Choroid plexus epithelial cell (primary cell): Measurements from ENCODE around the gene DPM2.

ENCODE experiments used
- DNase-seq: peaks from one replicate; pipeline ENCODE4 v3.0.0-alpha.2; 2010; ENCODE audit warnings: low read depth
- H3K4me3 ChIP-seq: 2 replicates; pipeline ENCODE4 v1.5.1; 2011; ENCODE audit warnings: low read depth, mild to moderate bottlenecking, control low read depth, low read length, moderate library complexity
- TF ChIP-seq, protein P1 (sequence below): conservative IDR thresholded peaks from 2 replicates; pipeline ENCODE4 v1.5.1; 2011; ENCODE audit warnings: low read depth, mild to moderate bottlenecking, control low read depth, inconsistent platforms, low read length, moderate library complexity

DPM2 gene

GRCh38 chr9:127903557-127904475 lies 33.8 kb downstream of the DPM2 start:
- TF ChIP-seq, protein P1, sequence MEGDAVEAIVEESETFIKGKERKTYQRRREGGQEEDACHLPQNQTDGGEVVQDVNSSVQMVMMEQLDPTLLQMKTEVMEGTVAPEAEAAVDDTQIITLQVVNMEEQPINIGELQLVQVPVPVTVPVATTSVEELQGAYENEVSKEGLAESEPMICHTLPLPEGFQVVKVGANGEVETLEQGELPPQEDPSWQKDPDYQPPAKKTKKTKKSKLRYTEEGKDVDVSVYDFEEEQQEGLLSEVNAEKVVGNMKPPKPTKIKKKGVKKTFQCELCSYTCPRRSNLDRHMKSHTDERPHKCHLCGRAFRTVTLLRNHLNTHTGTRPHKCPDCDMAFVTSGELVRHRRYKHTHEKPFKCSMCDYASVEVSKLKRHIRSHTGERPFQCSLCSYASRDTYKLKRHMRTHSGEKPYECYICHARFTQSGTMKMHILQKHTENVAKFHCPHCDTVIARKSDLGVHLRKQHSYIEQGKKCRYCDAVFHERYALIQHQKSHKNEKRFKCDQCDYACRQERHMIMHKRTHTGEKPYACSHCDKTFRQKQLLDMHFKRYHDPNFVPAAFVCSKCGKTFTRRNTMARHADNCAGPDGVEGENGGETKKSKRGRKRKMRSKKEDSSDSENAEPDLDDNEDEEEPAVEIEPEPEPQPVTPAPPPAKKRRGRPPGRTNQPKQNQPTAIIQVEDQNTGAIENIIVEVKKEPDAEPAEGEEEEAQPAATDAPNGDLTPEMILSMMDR, result no peak
- H3K4me3 ChIP-seq, result no peak overlapping the region
- DNase-seq, result no peak

- H3K4me3 ChIP-seq, result peak within 1 kb of the TSS; percentile 90
- peak; percentile 77 for DNase-seq
- TF ChIP-seq, protein P1, result no peak
Observed at GRCh38 chr9:127899128-127899943, 38.3 kb downstream of the DPM2 start, which contains the start of gene ST6GALNAC6. Gene ST6GALNAC6, minus strand, starts transcription at chr9:127899603. Its CDS starts 1,622 bp downstream, at chr9:127897981.

- H3K4me3 ChIP-seq, result peak overlapping the region; percentile 90
- peak; percentile 83 for DNase-seq
Observed at GRCh38 chr9:127898433-127899127, 39.1 kb downstream of the DPM2 start.

DNA sequence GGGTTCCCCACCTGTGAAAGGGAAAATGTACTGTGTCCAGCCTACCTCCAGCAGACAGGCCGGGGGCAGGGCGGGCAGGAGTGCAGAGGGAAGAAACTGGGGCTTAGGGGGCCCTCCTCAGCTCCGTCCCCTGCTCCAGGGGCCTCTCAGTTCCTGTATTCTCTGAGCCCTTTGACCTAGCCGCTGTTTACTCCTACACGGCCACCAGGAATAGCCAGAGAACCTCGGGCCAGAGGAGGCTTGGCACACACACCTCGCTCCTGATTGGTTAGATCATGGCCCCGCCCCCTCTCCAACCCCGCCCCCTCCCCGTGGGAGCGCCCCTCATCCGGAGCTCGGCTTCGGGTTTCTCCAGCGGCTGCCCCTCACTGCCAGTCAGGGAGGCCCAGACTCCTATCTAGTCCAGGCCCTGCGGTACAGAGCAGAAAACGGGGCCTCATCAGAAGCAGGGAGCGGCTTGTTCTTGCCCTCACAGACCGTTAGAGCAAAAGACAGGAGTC lies 40.4 kb downstream of the DPM2 start:
- peak; percentile 91 for DNase-seq
- TF ChIP-seq, protein P1, result no peak
- H3K4me3 ChIP-seq, result peak overlapping the region; percentile 42

More at GRCh38 chr9:127898433-127899127, 39.1 kb downstream of the DPM2 start:
- TF ChIP-seq, protein P1, result no peak

GRCh38 chr9:127896395-127897192 lies 41.1 kb downstream of the DPM2 start:
- H3K4me3 ChIP-seq, result peak overlapping the region; percentile 42
- no peak for DNase-seq
- TF ChIP-seq, protein P1, result no peak

DNA sequence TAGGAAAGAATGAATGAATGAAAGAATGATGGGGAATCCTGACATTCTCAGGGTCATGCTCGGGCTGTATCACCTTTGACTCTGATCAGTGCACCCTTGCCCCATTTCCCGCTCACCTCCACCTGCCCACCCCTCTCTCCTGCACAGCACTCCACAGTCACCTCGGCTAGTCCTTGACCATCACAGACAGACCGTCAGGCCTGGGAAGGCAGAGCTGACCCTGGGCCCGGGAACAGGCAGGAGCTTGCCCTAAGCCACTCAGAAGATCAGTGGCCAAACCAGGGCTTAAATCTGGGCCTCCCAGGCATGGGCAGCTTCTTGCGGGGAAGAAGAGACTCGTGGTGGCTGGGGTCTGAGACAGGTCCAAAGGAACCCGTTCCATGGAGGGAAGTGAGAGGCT lies 41.8 kb downstream of the DPM2 start:
- TF ChIP-seq, protein P1, result no peak
- no peak overlapping the region for H3K4me3 ChIP-seq
- no peak for DNase-seq
